GM19438 (cell line): ENCODE data around the gene DPP6.
A peak's percentile ranks its signal among the peaks of the same experiment; 100 is the strongest.

Experiments used
- ATAC-seq: cut with Tn5 transposase; IDR thresholded peaks from one replicate; pipeline ENCODE4 v1.9.1; 2021; ENCODE audit warnings: low read depth; ENCODE audit not compliant: unreplicated experiment

The DPP6 gene

DNA sequence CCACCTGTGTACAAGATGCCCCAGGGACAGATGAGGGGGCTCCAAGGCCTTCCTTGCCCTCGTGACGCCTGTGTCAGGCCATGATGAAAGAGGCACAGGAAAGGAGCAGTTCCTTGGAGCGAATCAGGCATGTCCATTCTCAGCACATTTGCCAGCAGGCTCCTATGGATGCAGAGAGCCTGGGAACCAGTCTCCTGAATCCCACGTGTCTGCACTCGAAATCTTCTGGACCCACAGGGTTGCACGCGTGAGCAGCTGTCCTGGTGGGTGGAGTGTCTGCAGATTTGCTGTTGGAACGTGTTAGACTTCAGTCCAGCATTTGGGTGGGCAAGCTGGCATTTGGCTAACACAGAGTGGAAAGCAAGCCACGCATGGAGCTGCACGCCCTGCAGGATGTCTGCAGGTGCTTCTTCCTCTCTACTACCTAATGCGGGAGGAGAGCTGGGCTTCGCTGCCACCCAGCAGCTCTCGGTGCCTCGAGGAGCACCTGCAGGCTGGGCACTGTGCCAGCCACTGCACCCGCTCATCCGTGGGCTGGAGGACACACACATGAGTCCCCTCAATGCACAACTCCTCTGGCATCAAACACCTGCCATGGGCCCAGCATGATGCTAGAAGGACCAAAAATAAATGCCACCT lies 810.1 kb downstream of the DPP6 start:
- no peak for ATAC-seq

DNA sequence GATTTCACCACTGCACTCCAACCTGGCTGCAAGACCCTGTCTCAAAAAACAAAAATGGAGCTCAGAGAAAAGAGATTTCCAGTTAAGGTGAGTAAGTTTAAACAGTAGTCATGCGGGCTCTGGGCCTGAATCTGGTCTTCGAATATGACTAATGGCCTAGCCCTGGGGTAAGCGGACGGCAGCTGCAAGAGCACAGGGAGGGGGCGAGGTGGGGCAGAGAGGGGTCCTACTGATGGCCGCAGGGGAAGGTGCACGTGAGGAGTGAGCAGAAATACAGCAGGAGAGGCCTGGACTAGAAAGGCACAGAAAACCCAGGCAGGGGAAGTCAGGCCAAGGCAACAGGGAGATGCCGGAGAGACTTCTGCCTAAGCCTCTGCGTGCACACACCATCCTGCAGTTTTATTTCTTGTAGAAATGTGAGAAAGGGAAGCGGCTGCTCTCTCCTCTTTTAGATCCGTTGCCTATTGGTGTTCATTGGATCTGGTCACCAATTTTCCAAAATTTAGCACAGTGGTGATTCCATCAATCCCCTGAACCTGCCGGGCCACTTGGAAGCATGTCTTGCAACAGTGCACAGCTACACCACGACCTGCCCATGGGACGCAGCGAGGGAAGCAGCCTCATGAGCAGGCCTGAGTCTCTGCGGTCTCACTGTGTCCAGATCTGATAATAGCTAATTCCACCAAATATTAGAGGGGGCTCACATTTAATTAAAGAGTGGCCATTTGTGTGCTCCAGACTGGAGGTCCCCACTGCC lies 811.7 kb downstream of the DPP6 start:
- ATAC-seq = no peak

DNA sequence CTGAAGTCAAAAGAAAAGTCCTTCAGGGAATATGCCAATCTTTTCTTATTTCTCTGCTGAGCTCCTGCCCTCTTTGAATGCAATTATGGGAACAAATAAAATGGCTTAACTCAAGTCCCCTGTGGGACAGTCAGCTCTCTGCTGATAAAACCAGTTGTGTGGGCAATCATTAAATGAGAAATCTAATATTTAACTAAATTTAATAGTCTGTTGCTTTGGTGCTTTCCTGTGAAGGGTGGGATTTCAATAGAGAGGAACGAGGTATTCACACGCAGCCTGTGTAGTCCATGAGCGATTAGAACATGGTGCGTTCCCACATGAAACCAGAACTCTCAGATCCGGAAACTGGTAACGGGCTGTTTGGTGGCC lies 812.3 kb downstream of the DPP6 start:
- no peak for ATAC-seq

DNA sequence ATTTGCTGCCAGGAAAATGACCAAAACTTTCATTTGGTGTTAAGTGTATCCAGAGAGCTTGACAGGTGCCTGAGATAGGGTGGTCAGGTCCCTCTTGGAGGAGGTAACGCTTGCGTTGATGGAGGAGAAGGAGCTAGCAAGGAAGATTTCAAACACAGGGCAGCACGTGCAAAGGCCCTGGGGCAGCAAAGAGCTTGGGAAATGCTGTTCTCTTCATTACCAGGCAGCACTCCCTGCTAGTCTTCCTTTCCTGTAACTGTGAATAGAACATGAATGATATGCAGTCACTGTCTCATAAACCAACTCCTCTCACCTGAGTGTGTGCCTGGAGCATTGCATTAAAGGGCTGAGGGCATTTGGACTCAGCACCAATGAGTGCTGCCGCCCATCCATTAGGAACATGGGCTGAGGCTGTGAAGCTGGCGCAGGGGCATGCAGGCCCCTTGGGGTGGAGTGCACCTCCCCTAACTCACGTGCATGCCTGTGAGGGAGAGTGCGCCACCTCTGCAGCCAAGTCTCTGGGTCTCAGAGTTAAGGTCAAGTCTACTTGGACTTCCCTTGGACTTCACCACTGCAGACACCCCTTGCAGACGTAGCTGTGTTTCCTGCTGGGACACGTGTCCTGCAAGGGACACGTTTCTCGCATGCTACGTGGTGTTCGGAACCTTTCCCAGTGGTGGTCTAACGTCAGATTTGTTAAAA lies 813.9 kb downstream of the DPP6 start:
- ATAC-seq = no peak

DNA sequence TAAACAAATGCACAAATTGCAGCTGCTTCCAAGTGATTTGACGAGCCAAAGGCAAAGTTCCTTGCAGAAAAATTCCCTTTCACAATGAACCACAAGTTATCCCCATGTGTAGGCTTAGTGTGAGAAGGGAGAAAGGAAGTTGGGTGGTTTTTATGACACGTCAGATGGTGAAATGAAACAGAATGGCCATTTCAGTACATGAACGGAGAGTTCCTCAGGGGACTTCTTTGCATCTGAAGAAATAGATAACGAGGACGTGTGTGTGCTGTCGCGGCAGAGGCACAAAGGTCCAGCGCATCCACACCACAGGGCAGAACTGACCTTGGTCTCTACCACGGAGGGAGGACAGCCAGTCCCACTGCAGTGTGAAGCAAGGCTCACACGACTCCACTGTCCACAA lies 814.9 kb downstream of the DPP6 start:
- peak; percentile 67 for ATAC-seq

DNA sequence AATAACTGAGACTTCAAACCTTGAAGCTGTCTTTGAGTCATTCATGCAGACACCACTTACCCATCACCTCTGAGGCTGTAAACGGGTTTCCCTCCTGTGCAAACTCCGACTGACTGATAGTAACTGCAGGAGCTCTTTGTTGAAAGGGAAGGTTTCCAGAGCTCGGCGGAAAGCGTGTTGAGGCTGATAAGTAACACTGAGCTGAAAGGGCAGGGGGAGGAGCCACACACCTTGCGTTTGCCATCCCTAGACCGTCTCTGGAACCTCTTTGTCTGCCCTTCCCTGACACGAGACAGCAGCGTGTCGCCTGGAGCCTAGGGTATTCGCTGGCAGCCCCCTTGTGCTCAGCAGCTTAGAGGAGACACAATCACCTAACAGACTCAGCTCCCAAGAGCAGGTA lies 816.7 kb downstream of the DPP6 start:
- ATAC-seq = no peak

DNA sequence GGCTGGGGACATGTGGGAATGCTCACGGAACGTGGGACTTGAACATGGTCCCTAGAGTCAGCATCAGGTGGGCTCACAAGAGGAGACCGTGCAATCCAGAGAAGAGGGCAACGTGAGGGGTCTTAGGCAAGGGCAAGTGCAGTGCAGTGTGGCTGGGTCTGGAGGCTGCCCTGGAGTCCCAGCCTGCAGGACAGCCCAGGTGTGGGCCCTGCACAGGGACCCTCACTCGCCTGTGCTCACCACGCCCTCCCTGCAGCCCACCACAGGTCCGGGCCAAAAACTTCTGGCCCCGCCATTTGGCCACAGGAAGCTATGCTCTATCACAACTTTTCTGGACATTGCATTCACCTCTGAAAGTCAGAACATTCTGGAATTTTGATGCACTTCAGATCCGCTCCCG lies 817.2 kb downstream of the DPP6 start:
- no peak for ATAC-seq

DNA sequence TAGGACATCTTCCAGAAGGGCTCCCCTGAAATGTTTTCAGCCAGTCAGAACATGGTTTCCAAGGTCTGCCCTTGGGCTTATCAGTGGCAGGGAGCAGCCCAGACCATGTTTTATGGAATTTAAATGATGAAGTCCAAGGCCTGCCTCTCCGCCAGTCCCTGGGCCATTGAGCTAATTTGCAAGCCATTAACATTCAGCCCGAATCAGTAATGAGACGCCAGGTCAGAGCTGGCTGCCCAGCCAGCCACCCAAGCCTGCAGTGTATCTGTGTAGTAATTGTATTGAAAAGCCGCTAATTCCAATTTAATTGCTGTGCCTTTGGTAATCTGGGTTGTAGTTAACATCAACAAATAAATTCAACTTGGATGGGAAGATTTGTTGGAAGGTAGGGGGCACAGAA lies 819.3 kb downstream of the DPP6 start:
- ATAC-seq = no peak

DNA sequence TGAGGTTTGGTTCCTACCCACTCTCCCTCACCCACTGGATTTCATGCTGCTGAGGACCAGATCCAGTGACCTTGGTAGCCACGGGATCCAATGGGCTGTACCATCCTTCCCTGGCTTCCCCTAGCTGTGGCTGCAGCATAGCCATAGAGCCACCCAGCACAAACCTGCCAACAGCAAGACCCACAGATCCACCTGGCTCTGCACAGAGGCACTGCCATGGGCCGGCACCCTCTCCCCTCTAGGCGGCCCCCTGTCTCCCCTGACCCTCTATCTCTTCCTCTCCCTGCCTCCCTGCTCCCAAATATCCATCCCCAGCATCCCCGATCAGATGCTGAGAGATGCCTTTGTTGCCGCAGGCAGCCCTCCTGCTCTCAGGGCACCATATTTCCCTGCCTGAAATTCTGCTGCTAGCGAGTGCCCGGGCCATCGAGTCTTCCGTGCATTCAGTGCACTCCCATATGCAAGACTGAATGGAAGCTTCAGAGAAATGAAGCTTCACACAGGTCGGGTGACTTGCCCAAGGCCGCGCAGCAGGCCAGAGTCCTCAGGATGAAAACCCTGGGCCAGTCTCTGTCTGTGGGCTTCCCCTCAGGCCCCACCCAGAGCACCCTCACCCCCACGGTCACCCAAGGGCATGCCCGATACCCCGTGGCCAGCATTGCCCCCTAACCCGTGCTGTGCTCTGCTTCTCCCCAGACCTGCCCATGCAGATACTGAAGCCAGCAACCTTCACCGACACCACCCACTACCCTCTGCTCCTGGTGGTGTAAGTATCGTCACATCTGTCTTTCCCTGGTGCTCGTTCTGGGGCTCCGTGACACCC lies 819.9 kb downstream of the DPP6 start:
- ATAC-seq = no peak

DNA sequence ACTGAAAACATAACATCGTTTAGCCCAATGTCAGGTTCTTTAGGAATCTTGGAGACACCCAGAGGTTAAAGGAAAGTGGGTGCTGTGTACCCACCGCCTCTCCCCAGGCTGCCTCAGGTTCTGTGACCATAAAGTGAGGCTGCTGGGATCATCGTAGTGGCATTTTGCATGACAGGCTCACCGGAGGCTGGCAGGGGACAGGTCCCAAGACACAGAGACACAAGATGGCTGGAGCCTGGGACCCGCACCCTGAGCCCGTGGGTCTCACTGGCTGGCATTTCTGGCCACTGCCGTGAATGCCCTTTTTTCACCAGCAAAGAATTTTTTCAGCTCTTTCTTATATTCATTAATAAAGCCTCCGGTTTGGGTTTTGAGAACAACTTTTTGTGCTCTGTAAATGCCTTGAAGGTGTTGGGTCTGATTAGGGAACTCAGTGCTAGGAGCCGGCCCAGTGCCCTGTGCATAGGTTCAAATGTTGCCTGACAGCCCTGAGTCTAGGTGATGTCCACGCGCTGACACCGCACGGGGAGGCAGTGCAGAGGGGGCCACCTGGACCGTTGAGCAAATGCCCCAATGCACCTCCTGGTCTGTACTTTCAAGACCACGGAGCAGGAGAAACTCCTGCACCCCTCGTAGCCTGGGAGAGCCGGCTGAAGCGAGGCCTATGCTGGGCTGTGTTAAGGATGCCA lies 820.8 kb downstream of the DPP6 start:
- ATAC-seq = no peak

DNA sequence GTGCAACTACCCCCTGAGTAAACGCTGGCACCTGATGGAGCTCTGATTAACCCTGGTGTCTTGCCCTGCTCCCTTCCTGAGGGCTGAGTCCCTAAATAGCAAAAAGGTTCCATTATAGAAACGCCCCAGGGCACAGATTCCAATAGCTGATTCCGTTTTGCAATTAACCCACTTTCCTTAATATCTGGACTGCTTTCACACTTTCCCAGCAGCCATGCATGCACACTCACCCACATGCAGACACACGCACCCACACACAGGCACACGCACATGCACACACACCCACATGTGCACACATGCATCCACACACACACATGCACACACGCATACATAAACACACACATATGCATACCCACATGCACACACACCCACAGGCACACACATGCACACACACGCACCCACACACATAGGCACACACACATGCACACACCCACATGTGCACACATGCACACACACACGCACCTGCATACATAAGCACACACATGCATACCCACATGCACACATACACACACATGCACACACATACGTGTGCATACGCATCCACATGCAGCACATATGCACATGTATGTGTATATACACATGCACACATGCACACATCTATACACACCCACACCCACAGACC lies 821.4 kb downstream of the DPP6 start:
- ATAC-seq = no peak

DNA sequence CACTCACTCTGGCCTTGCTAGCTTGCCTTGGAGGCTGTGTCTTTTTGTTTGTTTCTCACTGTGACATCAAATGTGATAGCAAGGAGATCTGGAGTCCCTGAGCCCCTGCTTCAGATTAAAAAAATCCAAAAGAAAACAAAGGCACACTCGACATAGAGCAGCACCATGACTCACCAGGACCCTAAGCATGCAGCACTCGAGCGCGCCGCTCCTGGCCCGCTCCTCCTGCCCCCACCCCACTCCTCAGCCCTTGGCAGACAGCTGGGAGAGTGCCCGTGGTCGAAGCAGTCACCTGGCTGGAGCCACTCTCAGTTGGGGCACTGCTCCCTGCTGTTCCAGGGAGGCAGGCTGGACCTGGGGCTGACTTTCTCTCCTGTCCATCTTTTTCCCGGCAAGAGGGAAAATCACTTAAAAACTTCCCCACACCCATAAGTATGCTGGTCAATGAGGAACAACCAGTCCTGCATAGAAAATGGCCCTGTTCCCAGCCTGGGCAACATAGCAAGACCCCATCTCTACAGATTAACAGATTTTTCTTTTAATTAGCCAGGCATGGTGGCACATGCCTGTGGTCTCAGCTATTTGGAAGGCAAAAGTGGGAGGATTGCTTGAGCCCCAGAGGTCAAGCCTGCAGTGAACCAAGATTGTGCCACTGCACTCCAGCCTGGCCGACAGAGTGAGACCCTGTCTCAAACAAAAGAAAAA lies 822.4 kb downstream of the DPP6 start:
- ATAC-seq = no peak

DNA sequence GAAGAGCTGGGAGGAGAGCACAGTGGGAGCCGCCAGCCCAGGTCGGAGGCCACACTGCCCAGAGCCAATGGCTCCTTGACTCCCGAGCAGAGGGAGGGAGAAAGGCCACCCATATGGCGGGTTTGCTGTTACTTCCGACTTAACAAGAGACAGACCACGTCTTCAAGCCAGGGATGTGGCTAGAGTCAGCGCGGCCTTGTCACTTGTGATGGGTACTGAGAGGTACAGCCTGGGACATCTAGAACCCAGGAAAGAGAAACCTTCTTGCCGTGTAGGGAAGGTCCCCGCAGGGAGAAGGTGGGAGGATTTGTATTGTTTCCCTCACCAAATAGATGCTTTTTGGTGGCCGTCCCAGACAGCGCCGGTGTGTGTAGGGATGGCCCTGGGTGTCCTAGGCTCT lies 823.1 kb downstream of the DPP6 start:
- ATAC-seq = no peak

DNA sequence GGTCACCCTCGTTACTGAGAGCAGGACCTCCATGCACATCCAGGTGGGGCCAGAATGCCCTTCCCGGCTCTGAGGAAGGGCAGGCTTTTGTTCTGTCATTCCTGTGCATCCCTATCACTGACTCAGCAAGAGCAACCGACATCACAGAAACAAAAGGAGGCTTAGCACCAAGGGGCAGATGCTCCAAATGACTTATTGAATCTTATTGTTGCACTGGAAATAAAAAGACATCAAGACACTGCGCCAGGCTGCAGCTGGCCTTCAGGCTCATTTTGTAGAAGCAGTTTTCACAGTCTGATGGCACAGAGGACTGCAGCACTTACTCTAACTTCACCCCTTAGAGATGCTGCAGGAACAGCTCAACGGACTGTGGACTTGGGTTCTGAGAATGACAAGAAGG lies 824.3 kb downstream of the DPP6 start:
- ATAC-seq = no peak

DNA sequence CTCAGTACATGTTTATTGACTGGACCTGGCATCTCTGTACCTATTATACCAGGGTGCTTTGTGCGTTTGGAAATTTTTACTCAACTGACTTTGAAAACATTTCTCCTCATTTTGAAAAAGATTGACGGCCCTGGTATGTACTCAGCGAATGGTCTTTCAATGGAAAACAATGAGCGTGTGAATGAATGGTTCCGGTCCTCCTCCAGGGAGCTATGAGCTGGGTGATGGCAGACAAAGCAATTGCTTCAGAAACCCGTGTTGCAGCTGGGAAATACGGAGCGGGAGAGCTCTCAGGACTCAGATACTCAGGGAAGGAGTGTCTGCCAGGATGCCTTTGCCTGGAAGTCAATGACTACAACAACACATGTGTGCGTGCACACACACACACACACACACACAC lies 824.8 kb downstream of the DPP6 start:
- no peak for ATAC-seq

DNA sequence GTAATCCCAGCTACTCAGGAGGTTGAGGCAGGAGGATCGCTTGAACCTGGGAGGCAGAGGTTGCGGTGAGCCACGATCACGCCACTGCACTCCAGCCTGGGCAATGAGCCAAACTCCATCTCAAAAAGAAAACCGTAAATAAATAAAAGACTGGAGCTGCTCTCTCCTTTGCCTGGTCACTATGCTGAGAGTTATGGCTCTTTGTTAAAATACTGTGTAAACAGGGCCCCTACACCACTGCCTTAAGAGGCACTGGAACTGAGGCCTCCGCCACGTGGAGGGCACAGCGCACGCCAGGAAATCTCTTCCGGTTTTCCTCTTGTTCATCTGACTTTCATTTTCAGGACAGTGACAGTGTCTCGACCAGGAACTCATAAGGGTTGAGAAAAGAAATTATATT lies 827.4 kb downstream of the DPP6 start:
- no peak for ATAC-seq

DNA sequence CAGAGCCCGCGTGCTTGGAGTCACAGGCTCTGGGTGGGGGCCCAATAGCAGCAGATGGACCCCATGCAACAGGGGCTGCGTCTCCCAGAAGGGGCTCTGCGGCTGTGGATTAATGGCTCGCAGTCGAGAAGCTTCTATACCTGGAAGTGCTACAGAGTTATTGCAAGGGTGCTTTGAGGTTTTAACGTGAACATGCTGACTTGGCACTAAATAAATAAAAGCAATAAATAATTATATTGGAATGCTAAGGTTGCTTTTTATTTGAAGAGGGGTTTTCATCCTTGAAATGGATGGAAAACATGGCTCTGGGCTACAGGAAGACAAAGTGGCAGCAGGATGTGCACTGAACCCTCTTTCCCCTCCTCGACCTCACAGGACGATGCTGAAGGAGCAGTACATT lies 828.3 kb downstream of the DPP6 start:
- no peak for ATAC-seq

DNA sequence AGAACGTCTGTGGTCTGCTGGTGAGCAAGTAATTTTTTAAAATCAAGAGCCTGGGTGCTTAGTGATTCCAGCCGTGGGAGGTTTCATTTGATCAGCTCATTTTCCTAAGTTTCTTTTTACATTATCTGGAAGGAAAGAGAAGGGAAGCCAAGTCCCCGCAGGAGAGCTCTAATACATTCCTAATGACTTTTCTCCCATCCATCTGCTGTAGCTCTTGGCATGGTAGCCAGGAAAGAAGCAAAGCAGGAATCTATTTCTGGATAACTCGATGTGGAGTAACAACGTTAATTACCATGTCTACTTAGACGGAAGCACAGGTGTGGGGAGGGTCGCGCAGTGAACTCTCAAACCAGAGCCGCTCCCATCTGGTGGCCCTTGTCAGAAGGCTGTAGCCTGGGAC lies 828.8 kb downstream of the DPP6 start:
- no peak for ATAC-seq

DNA sequence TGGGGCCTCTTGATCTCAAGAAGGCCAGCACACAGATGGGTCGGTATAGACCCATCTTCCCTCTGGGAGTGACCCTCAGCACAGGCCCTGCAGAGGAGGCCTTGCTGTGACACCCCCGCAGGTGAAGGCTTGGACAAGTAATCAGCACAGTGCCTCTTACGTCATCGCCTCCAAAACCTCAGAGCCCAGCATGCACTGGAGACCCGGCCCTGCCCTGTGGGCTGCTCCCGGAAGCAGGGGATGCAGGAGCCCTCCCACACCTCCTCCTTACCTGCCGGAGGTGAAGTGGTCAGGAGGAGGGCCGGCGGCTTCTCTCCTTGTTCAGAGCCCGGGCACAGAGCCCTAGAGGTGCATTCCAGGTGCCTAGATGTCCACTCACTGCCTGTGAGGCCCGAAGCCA lies 829.3 kb downstream of the DPP6 start:
- ATAC-seq = no peak
